Right kidney (tissue), 1 donor: ENCODE measurements around the gene LRMDA.

Source experiments
- DNase-seq: peaks from one replicate; pipeline ENCODE4 v3.0.0-alpha.2; 2016

Gene LRMDA

GRCh38 chr10:75672111-75672671 lies 240.8 kb downstream of the LRMDA start:
- no peak for DNase-seq

- DNase-seq = no peak
Measured at GRCh38 chr10:75672842-75673241, 241.4 kb downstream of the LRMDA start.

- no peak for DNase-seq
Measured at GRCh38 chr10:75677541-75677940, 246.1 kb downstream of the LRMDA start.

GRCh38 chr10:75678527-75678926 lies 247.1 kb downstream of the LRMDA start:
- no peak for DNase-seq

GRCh38 chr10:75679536-75679935 lies 248.1 kb downstream of the LRMDA start:
- no peak for DNase-seq

GRCh38 chr10:75681334-75681733 lies 249.9 kb downstream of the LRMDA start:
- DNase-seq = no peak

GRCh38 chr10:75682649-75683557 lies 251.5 kb downstream of the LRMDA start:
- DNase-seq = peak; percentile 40

GRCh38 chr10:75685187-75685586 lies 253.8 kb downstream of the LRMDA start:
- DNase-seq = no peak

GRCh38 chr10:75688506-75689300 lies 257.3 kb downstream of the LRMDA start:
- no peak for DNase-seq

- DNase-seq = no peak
Measured at GRCh38 chr10:75693489-75693888, 262.1 kb downstream of the LRMDA start.

- DNase-seq = no peak
Measured at GRCh38 chr10:75694269-75694668, 262.8 kb downstream of the LRMDA start.

- DNase-seq = no peak
Measured at GRCh38 chr10:75694790-75695189, 263.4 kb downstream of the LRMDA start.

GRCh38 chr10:75695994-75696393 lies 264.6 kb downstream of the LRMDA start:
- no peak for DNase-seq

- DNase-seq = no peak
Measured at GRCh38 chr10:75696536-75696935, 265.1 kb downstream of the LRMDA start.

GRCh38 chr10:75703191-75703854 lies 271.9 kb downstream of the LRMDA start:
- DNase-seq = peak; percentile 29

- DNase-seq = no peak
Measured at GRCh38 chr10:75705426-75705825, 274.0 kb downstream of the LRMDA start.

- peak; percentile 36 for DNase-seq
Measured at GRCh38 chr10:75707080-75707840, 275.8 kb downstream of the LRMDA start.

- DNase-seq = peak; percentile 30
Measured at GRCh38 chr10:75708060-75708459, 276.6 kb downstream of the LRMDA start.

GRCh38 chr10:75709245-75709644 lies 277.8 kb downstream of the LRMDA start:
- no peak for DNase-seq

- DNase-seq = no peak
Measured at GRCh38 chr10:75709811-75710210, 278.4 kb downstream of the LRMDA start.

GRCh38 chr10:75712242-75712880 lies 280.9 kb downstream of the LRMDA start:
- peak; percentile 21 for DNase-seq
